ENCODE data around the gene CSF1. TPM values are rescaled to one million over a fixed set of nuclear protein-coding genes. Genes with fewer than 3 reads are reported as not detected.
"Not testable (repeated sequence)": the region's sequence is repeated elsewhere in the genome, so short reads cannot be mapped to it uniquely, and the experiment has no call there.

The CSF1 gene
- total RNA-seq, 2 experiments from 2014 or later: 44.8 to 46.6 TPM

DNA sequence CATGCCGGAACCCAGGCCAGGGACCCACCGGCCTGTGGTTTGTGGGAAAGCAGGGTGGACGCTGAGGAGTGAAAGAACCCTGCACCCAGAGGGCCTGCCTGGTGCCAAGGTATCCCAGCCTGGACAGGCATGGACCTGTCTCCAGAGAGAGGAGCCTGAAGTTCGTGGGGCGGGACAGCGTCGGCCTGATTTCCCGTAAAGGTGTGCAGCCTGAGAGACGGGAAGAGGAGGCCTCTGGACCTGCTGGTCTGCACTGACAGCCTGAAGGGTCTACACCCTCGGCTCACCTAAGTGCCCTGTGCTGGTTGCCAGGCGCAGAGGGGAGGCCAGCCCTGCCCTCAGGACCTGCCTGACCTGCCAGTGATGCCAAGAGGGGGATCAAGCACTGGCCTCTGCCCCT lies 18.5 kb downstream of the CSF1 start:
- POLR2A ChIA-PET: no interaction called here
- CTCF ChIA-PET: no interaction called here

GRCh38 chr1:109929588-109930251 lies 19.1 kb downstream of the CSF1 start:
- ChIA-PET POLR2A (no interaction called here), CTCF (no interaction called here)

DNA sequence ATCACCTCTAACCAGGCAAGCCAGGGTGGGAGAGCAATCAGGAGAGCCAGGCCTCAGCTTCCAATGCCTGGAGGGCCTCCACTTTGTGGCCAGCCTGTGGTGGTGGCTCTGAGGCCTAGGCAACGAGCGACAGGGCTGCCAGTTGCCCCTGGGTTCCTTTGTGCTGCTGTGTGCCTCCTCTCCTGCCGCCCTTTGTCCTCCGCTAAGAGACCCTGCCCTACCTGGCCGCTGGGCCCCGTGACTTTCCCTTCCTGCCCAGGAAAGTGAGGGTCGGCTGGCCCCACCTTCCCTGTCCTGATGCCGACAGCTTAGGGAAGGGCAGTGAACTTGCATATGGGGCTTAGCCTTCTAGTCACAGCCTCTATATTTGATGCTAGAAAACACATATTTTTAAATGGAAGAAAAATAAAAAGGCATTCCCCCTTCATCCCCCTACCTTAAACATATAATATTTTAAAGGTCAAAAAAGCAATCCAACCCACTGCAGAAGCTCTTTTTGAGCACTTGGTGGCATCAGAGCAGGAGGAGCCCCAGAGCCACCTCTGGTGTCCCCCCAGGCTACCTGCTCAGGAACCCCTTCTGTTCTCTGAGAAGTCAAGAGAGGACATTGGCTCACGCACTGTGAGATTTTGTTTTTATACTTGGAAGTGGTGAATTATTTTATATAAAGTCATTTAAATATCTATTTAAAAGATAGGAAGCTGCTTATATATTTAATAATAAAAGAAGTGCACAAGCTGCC lies 19.8 kb downstream of the CSF1 start:
- CTCF ChIA-PET: no interaction called here
- POLR2A ChIA-PET: no interaction called here

DNA sequence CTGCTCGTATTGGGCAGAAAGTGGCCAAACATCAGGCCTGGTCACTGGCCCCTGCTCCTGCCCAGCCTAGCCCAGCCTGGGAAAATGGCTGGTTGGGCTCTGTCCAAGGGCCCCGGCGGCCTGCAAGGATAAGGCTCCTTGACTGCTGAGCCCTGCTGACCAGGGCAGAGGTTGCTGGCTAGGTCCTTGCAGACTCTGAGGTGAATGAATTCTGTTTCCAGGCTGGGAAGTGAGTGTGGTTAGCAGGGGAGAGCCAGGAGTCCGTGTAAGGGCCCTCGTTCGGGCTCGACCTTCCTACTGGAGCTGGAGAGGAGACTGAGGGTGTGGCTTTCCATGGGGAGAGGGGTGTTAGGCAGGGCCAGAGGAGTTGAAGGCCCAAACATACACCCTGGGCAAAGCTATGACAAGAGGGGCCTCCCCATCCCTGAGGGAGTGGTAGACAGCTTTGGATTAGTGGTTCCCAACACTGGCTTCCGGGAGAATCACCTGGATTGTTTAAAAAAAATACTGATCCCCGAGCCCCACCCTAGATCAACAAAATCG lies 20.6 kb downstream of the CSF1 start:
- POLR2A ChIA-PET: no interaction called here
- CTCF ChIA-PET: no interaction called here

GRCh38 chr1:109931911-109932636 lies 21.4 kb downstream of the CSF1 start:
- ChIA-PET CTCF (no interaction called here), POLR2A (no interaction called here)

DNA sequence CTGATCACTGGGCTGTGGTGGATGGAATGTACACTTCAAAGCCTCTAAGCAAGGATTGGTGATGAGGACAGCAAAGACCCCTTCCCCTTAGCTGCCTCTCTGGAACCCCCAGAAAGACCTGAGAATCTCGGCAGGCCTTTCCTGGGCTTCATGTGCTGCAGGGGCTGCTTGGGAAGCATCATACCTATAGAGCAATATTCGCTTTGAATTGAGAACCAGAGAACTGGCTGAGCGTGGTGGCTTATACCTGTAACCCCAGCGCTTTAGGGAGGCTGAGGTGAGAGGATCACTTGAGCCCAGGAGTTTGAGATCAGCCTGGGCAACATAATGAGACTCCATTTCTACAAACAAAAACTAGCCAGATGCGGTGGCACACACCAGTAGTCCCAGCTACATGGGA lies 22.0 kb downstream of the CSF1 start:
- ChIA-PET POLR2A (no interaction called here), CTCF (no interaction called here)

GRCh38 chr1:109933856-109934711 lies 23.4 kb downstream of the CSF1 start:
- CTCF ChIA-PET: no interaction called here

DNA sequence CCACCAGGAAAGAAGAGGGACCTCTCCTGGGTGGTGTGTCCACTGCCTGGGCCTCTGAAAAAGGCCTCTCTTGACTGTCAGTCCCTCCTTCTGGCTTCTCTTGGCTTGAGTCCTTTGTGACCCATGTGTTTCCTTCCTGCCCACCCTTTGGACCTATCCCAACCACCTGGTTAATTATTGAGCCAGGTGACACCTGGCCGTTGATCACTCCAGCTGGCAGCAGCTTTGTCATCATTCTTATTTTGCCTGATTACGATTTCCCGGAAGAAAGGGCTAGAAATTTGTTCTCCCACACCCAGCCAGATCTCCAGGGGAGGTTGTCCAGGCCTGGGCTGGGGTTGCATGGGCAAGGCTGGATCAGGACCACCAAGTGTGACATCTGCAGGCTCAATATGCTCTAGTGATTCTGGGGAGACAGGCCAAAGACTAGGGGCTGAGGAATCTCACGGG lies 24.8 kb downstream of the CSF1 start:
- ChIA-PET CTCF (interaction anchor here (0.6 kb wide), 1 partner anchor 15 kb away, joined by 3 read pairs; no protein-coding TSS in a partner anchor), POLR2A (no interaction called here)

More at GRCh38 chr1:109933856-109934711, 23.4 kb downstream of the CSF1 start:
- POLR2A ChIA-PET: no interaction called here

DNA sequence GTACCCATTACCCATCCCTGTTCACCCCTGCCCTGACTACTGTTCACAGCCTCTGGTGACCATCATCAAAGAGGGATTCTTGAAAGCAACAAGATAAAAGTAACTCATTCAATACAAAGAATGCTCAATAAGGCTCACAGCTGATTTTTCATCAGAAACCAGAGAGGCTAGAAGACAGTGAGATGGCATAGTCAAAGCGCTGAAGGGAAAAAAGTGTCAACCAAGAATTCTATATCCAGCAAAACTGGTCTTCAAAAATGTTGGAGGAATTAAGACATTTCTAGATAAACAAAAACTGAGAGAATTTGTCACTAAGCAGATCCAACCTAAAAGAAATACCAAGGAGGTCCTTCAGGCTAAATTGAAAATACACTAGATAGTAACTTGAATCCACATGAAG lies 27.1 kb downstream of the CSF1 start:
- ChIA-PET CTCF (interaction anchor here (0.7 kb wide), 1 partner anchor 266 kb away, joined by 6 read pairs; no protein-coding TSS in a partner anchor), POLR2A (no interaction called here)

GRCh38 chr1:109938556-109938955 lies 27.9 kb downstream of the CSF1 start:
- CTCF ChIA-PET: no interaction called here

GRCh38 chr1:109942434-109942833 lies 31.8 kb downstream of the CSF1 start:
- CTCF ChIA-PET: interaction anchor here (0.7 to 1.9 kb wide), 2 partner anchors 41 to 321 kb away, joined by 3 to 7 read pairs; partner anchors contain the start of gene AHCYL1

More at GRCh38 chr1:109938556-109938955, 27.9 kb downstream of the CSF1 start:
- POLR2A ChIA-PET: no interaction called here

DNA sequence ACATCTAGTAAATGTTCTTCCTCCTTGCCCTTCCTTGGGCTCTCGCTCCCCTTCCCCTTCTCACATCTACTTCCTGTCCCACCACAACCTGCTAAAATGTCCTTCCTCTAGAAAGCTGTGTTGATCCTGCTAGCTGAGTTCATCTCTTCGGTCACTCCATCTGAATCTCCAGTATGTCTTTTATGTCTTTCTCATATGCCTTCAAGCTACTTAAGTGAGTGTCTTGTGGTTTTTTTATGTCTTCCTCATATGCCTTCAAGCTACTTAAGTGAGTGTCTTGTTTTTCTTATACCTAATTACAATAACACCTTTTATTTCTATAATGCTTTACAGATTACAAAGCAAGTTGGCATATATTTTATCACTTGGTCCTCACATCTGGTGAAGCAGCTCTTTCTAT lies 33.9 kb downstream of the CSF1 start:
- ChIA-PET CTCF (interaction anchor here (0.7 to 1.4 kb wide), 2 partner anchors 96 to 168 kb away, joined by 3 to 4 read pairs; no protein-coding TSS in a partner anchor), POLR2A (no interaction called here)

More at GRCh38 chr1:109942434-109942833, 31.8 kb downstream of the CSF1 start:
- POLR2A ChIA-PET: no interaction called here

GRCh38 chr1:109946511-109946910 lies 35.9 kb downstream of the CSF1 start:
- ChIA-PET POLR2A (no interaction called here), CTCF (interaction anchor here (0.9 kb wide), 1 partner anchor 23 kb away, joined by 4 read pairs; no protein-coding TSS in a partner anchor)

- CTCF ChIA-PET: interaction anchor here (0.6 kb wide), 2 partner anchors 109 to 297 kb away, joined by 3 read pairs; no protein-coding TSS in a partner anchor
- POLR2A ChIA-PET: no interaction called here
These were observed 37.1 kb downstream of the CSF1 start for GRCh38 chr1:109947582-109948284.

DNA sequence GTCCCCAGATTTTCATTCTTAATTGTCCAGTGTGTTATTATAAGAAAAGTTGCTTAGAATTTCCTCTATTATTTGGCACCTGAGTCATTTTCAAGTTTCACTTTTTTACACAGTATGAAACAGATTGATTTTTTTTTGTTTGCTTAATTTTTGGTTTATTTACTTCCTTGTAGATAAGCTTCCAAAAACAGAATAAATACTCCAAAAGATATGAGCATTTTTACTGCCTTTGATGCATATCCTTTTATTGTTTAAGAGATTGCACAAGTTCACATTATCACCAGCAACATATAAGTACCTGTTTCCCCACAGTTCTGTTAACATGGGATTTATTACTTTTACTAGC lies 37.6 kb downstream of the CSF1 start:
- POLR2A ChIA-PET: no interaction called here
- CTCF ChIA-PET: no interaction called here

GRCh38 chr1:109950038-109950437 lies 39.4 kb downstream of the CSF1 start:
- POLR2A ChIA-PET: no interaction called here
- CTCF ChIA-PET: interaction anchor here (1.7 kb wide), 1 partner anchor 34 kb away, joined by 4 read pairs; the partner anchor contains the start of gene AHCYL1

GRCh38 chr1:109950509-109950908 lies 39.9 kb downstream of the CSF1 start:
- ChIA-PET CTCF (interaction anchor here (1.7 kb wide), 1 partner anchor 34 kb away, joined by 4 read pairs; the partner anchor contains the start of gene AHCYL1), POLR2A (no interaction called here)

- CTCF ChIA-PET, POLR2A ChIA-PET: not testable (repeated sequence)
These were observed 40.9 kb downstream of the CSF1 start for GRCh38 chr1:109951501-109951900.

Data from activated CD8-positive, alpha-beta memory T cell treated with anti-CD3 and anti-CD28 coated beads for 36 hours (primary cell).